Mononuclear cell (primary cell): ENCODE measurements around the gene PLCD1. TPM values are rescaled to one million over a fixed set of nuclear protein-coding genes. Genes with fewer than 3 reads are reported as not detected.

Experiments
- H3K27me3 ChIP-seq: 2 replicates; pipeline ENCODE4 v1.6.0; 2011; ENCODE audit warnings: low read length, control low read depth; ENCODE audit not compliant: insufficient read depth
- H3K4me1 ChIP-seq: 2 replicates; pipeline ENCODE4 v1.5.1; 2011; ENCODE audit warnings: mild to moderate bottlenecking, low read length, control low read depth; ENCODE audit not compliant: insufficient read depth
- H3K4me3 ChIP-seq: 2 replicates; pipeline ENCODE4 v1.5.1; 2011; ENCODE audit warnings: mild to moderate bottlenecking, low read length, moderate library complexity
- H3K9me3 ChIP-seq: 2 replicates; pipeline ENCODE4 v1.5.1; 2011; ENCODE audit warnings: low read depth, mild to moderate bottlenecking, control low read depth, low read length
- total RNA-seq: library from RNA; depleted of rRNA; stranded (reverse); fragments of >200 nt; gene quantifications from one replicate; pipeline ENCODE4 v1.2.3, GENCODE V29; 2012

Gene PLCD1
- total RNA-seq, 1 donor = 18.1 TPM

GRCh38 chr3:38028621-38029361 is 651 bp downstream of the PLCD1 start:
- Histone ChIP-seq H3K27me3 (peaks cover 39% of the 10 kb centered on the region), H3K4me3 (peak overlapping the region; percentile 24), H3K9me3 (no peaks in the 10 kb centered on the region), H3K4me1 (peaks cover 37% of the 10 kb centered on the region)

GRCh38 chr3:38027466-38028465 is 1.7 kb downstream of the PLCD1 start:
- Histone ChIP-seq H3K27me3 (peaks cover 39% of the 10 kb centered on the region), H3K4me3 (no peak overlapping the region), H3K4me1 (peaks cover 43% of the 10 kb centered on the region), H3K9me3 (no peaks in the 10 kb centered on the region)

- Histone ChIP-seq H3K4me3 (no peak overlapping the region), H3K4me1 (peaks cover 45% of the 10 kb centered on the region), H3K27me3 (peaks cover 36% of the 10 kb centered on the region), H3K9me3 (no peaks in the 10 kb centered on the region)
Observed at GRCh38 chr3:38026856-38027255, 2.6 kb downstream of the PLCD1 start.

- peaks cover 24% of the 10 kb centered on the region for H3K4me1 ChIP-seq
- H3K4me3 ChIP-seq = no peak overlapping the region
- no peaks in the 10 kb centered on the region for H3K9me3 ChIP-seq
Observed at GRCh38 chr3:38022896-38023709, 6.3 kb downstream of the PLCD1 start.

GRCh38 chr3:38022301-38022700 is 7.1 kb downstream of the PLCD1 start:
- no peak overlapping the region for H3K4me3 ChIP-seq
- H3K9me3 ChIP-seq = no peaks in the 10 kb centered on the region
- H3K4me1 ChIP-seq = peaks cover 24% of the 10 kb centered on the region
- H3K27me3 ChIP-seq = no peaks in the 10 kb centered on the region

More at GRCh38 chr3:38022896-38023709, 6.3 kb downstream of the PLCD1 start:
- peaks cover 7% of the 10 kb centered on the region for H3K27me3 ChIP-seq

- Histone ChIP-seq H3K4me3 (no peak overlapping the region), H3K27me3 (no peaks in the 10 kb centered on the region)
Observed at GRCh38 chr3:38021196-38021595, 8.2 kb downstream of the PLCD1 start.

GRCh38 chr3:38020342-38020726 is 9.1 kb downstream of the PLCD1 start:
- peaks cover 16% of the 10 kb centered on the region for H3K4me1 ChIP-seq
- H3K9me3 ChIP-seq = no peaks in the 10 kb centered on the region
- no peak overlapping the region for H3K4me3 ChIP-seq
- no peaks in the 10 kb centered on the region for H3K27me3 ChIP-seq

More at GRCh38 chr3:38021196-38021595, 8.2 kb downstream of the PLCD1 start:
- Histone ChIP-seq H3K9me3 (no peaks in the 10 kb centered on the region), H3K4me1 (peaks cover 24% of the 10 kb centered on the region)

GRCh38 chr3:38019658-38020341 is 9.6 kb downstream of the PLCD1 start:
- Histone ChIP-seq H3K4me1 (peaks cover 14% of the 10 kb centered on the region), H3K27me3 (no peaks in the 10 kb centered on the region), H3K4me3 (no peak overlapping the region), H3K9me3 (no peaks in the 10 kb centered on the region)

GRCh38 chr3:38018296-38019266 is 10.9 kb downstream of the PLCD1 start:
- no peaks in the 10 kb centered on the region for H3K27me3 ChIP-seq
- no peaks in the 10 kb centered on the region for H3K9me3 ChIP-seq
- H3K4me1 ChIP-seq = peaks cover 7% of the 10 kb centered on the region
- H3K4me3 ChIP-seq = no peak overlapping the region

- Histone ChIP-seq H3K9me3 (no peaks in the 10 kb centered on the region), H3K27me3 (no peaks in the 10 kb centered on the region), H3K4me1 (peaks cover 3% of the 10 kb centered on the region), H3K4me3 (no peak overlapping the region)
Observed at GRCh38 chr3:38017445-38018295, 11.8 kb downstream of the PLCD1 start.

GRCh38 chr3:38016847-38017444 is 12.5 kb downstream of the PLCD1 start:
- H3K4me1 ChIP-seq = no peaks in the 10 kb centered on the region
- H3K9me3 ChIP-seq = no peaks in the 10 kb centered on the region
- no peak overlapping the region for H3K4me3 ChIP-seq
- no peaks in the 10 kb centered on the region for H3K27me3 ChIP-seq

GRCh38 chr3:38016410-38016809 is 13.0 kb downstream of the PLCD1 start:
- Histone ChIP-seq H3K4me3 (no peak overlapping the region), H3K27me3 (no peaks in the 10 kb centered on the region), H3K4me1 (no peaks in the 10 kb centered on the region), H3K9me3 (no peaks in the 10 kb centered on the region)
